GM18505 (cell line): ENCODE data around the gene WWOX.

Source experiments
- ATAC-seq: cut with Tn5 transposase; IDR thresholded peaks from one replicate; pipeline ENCODE4 v1.9.1; 2021; ENCODE audit not compliant: unreplicated experiment
- POLR2A ChIP-seq: IDR thresholded peaks from 4 replicates; pipeline ENCODE4 v1.6.1; 2011; ENCODE audit warnings: borderline replicate concordance; ENCODE audit not compliant: insufficient read depth, insufficient read length; ENCODE audit errors: extremely low read depth

WWOX gene

GRCh38 chr16:78292844-78293380 is 193.5 kb downstream of the WWOX start:
- no peak for ATAC-seq
- TF ChIP-seq POLR2A: no peak

- no peak for ATAC-seq
- TF ChIP-seq POLR2A: no peak
Observed at GRCh38 chr16:78294538-78295225, 195.2 kb downstream of the WWOX start.

- ATAC-seq: no peak
- TF ChIP-seq POLR2A: no peak
Observed at GRCh38 chr16:78297066-78297666, 197.7 kb downstream of the WWOX start.

- no peak for ATAC-seq
- TF ChIP-seq POLR2A: no peak
Observed at GRCh38 chr16:78298986-78299385, 199.5 kb downstream of the WWOX start.

GRCh38 chr16:78300469-78300868 is 201.0 kb downstream of the WWOX start:
- TF ChIP-seq POLR2A: no peak
- ATAC-seq: no peak

- no peak for ATAC-seq
- TF ChIP-seq POLR2A: no peak
Observed at GRCh38 chr16:78303946-78304345, 204.5 kb downstream of the WWOX start.

GRCh38 chr16:78306361-78306760 is 206.9 kb downstream of the WWOX start:
- no peak for TF ChIP-seq POLR2A
- ATAC-seq: no peak

- no peak for ATAC-seq
Observed at GRCh38 chr16:78307824-78308528, 208.5 kb downstream of the WWOX start.

GRCh38 chr16:78309763-78310162 is 210.3 kb downstream of the WWOX start:
- TF ChIP-seq POLR2A: no peak
- no peak for ATAC-seq

More at GRCh38 chr16:78307824-78308528, 208.5 kb downstream of the WWOX start:
- no peak for TF ChIP-seq POLR2A

- no peak for TF ChIP-seq POLR2A
- no peak for ATAC-seq
Observed at GRCh38 chr16:78310196-78310595, 210.7 kb downstream of the WWOX start.

GRCh38 chr16:78310990-78311561 is 211.6 kb downstream of the WWOX start:
- ATAC-seq: no peak
- no peak for TF ChIP-seq POLR2A

GRCh38 chr16:78311831-78312230 is 212.4 kb downstream of the WWOX start:
- ATAC-seq: no peak
- no peak for TF ChIP-seq POLR2A

- no peak for TF ChIP-seq POLR2A
- no peak for ATAC-seq
Observed at GRCh38 chr16:78317564-78318240, 218.2 kb downstream of the WWOX start.

- ATAC-seq: no peak
Observed at GRCh38 chr16:78321620-78322360, 222.3 kb downstream of the WWOX start.

More at GRCh38 chr16:78321620-78322360, 222.3 kb downstream of the WWOX start:
- no peak for TF ChIP-seq POLR2A
